ENCODE data around the gene TICAM1. TPM values are rescaled to one million over a fixed set of nuclear protein-coding genes. Genes with fewer than 3 reads are reported as not detected.
"Not testable (repeated sequence)": the region's sequence is repeated elsewhere in the genome, so short reads cannot be mapped to it uniquely, and the experiment has no call there.

Gene TICAM1
- total and polyA plus RNA-seq, 7 experiments from 2014 or later = 3.8 to 28.4 (median 14.3) TPM

DNA sequence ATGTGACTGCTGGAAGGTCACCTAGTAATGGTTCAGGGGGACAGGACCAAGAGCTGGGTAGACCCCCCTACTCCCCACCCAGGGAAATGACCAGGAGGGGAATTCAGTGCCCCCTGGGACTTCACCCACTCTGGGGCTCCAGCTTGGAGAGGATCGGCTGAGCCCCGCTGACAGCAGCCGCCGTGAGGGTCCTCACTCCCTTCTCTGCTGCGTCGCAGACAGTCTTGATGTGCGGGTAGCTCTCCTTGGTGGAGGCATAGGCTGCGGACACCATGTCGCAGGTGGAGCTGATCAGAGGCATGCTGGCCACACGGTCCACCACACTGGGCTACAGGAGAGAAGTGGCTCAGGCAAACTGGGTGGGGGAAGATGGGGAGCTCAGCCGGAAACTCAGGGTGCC is 28.2 kb upstream of the TICAM1 start:
- intact Hi-C loops (cut with micrococcal nuclease) = no loop called here
- H3K36me3 ChIP-seq (ENCODE audit: control insufficient read depth in 2 of 3, insufficient read depth in 3 of 3, low read length in 3 of 3) = peaks cover 0 to 42% (median 0%) of the 10 kb centered on the region in 3 experiments
- ChIA-PET CTCF (interaction anchor here (1.1 kb wide), 1 partner anchor 8 kb away, joined by 3 read pairs; no protein-coding TSS in a partner anchor), POLR2A (interaction anchor here (1.6 kb wide), 1 partner anchor 7 kb away, joined by 4 read pairs; the partner anchor contains the start of gene PLIN3)
- Mint-ChIP-seq H3K9me3 (no peaks in the 10 kb centered on the region), H3K27me3 (no peaks in the 10 kb centered on the region), H3K4me3 (no peak overlapping the region), H3K4me1 (no peaks in the 10 kb centered on the region), H3K27ac (no peak overlapping the region), H3K36me3 (peaks cover 0 to 4% (median 0%) of the 10 kb centered on the region in 5 donors)
- H3K27me3 ChIP-seq (ENCODE audit: control insufficient read depth in 2 of 2, insufficient read depth in 2 of 2, low read length in 2 of 2) = no peaks in the 10 kb centered on the region
- no peak for ATAC-seq
- H3K9me3 ChIP-seq (ENCODE audit: control insufficient read depth in 2 of 3, low read length in 3 of 3) = no peaks in the 10 kb centered on the region
- no peak for DNase-seq
- no peaks in the 10 kb centered on the region for H3K4me1 ChIP-seq (ENCODE audit: control insufficient read depth in 2 of 2, insufficient read depth in 2 of 2, low read length in 2 of 2)
- H3K4me3 ChIP-seq (ENCODE audit: low read length) = no peak overlapping the region
- no peak overlapping the region for H3K27ac ChIP-seq (ENCODE audit: low read depth, low read length)

DNA sequence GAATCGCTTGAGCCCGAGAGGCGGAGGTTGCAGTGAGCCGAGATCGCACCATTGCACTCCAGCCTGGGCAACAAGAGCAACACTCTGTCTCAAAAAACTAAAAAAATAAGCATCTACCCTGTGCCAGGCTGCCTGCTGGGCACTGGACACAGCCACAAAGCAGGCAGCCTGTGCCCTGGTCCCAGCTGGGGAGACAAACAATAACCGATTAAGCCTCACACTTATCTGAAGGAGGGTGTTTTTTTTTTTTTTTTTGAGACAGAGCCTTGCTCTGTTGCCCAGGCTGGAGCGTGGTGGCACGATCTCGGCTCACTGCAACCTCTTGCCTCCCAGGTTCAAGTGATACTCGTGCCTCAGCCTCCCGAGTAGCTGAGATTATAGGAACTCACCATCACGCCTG is 25.0 kb upstream of the TICAM1 start:
- H3K9me3 Mint-ChIP-seq; H3K27ac Mint-ChIP-seq; H3K27me3 ChIP-seq (ENCODE audit: control insufficient read depth in 2 of 2, insufficient read depth in 2 of 2, low read length in 2 of 2); DNase-seq; H3K4me3 Mint-ChIP-seq; H3K36me3 Mint-ChIP-seq; ATAC-seq; H3K4me1 Mint-ChIP-seq; H3K27ac ChIP-seq (ENCODE audit: low read depth, low read length); H3K9me3 ChIP-seq (ENCODE audit: control insufficient read depth in 2 of 3, low read length in 3 of 3); H3K4me3 ChIP-seq (ENCODE audit: low read length); intact Hi-C loops (cut with micrococcal nuclease); H3K4me1 ChIP-seq (ENCODE audit: control insufficient read depth in 2 of 2, insufficient read depth in 2 of 2, low read length in 2 of 2); H3K27me3 Mint-ChIP-seq: not testable (repeated sequence)
- CTCF ChIA-PET = interaction anchor here (7.4 kb wide), 1 partner anchor 47 kb away, joined by 109 read pairs; no protein-coding TSS in a partner anchor
- POLR2A ChIA-PET = interaction anchor here (0.7 kb wide), 1 partner anchor 26 kb away, joined by 3 read pairs; no protein-coding TSS in a partner anchor
- peaks cover 0 to 46% (median 0%) of the 10 kb centered on the region in 3 experiments for H3K36me3 ChIP-seq (ENCODE audit: control insufficient read depth in 2 of 3, insufficient read depth in 3 of 3, low read length in 3 of 3)

DNA sequence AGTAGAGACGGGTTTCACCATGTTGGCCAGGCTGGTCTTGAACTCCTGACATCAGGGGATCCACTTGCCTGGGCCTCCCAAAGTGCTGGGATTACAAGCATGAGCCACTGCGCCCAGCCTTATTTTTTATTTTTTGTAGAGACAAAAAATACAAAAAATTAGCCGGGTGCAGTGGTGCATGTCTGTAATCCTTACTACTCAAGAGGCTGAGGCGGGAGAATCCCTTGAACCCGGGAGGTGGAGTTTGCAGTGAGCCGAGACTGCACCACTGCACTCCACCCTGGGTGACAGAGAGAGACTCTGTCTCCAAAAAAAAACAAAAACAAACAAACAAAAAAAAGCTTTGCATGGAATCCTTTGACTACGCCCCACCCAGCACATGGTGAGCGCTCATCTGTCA is 22.0 kb upstream of the TICAM1 start:
- ATAC-seq; H3K27me3 Mint-ChIP-seq; H3K9me3 ChIP-seq (ENCODE audit: control insufficient read depth in 2 of 3, low read length in 3 of 3); H3K36me3 Mint-ChIP-seq; H3K4me1 Mint-ChIP-seq; DNase-seq; H3K9me3 Mint-ChIP-seq; H3K4me3 Mint-ChIP-seq; H3K4me3 ChIP-seq (ENCODE audit: low read length); intact Hi-C loops (cut with micrococcal nuclease); H3K27me3 ChIP-seq (ENCODE audit: control insufficient read depth in 2 of 2, insufficient read depth in 2 of 2, low read length in 2 of 2); H3K27ac Mint-ChIP-seq; H3K27ac ChIP-seq (ENCODE audit: low read depth, low read length); H3K4me1 ChIP-seq (ENCODE audit: control insufficient read depth in 2 of 2, insufficient read depth in 2 of 2, low read length in 2 of 2): not testable (repeated sequence)
- POLR2A ChIA-PET = interaction anchor here (1.2 kb wide), 1 partner anchor 57 kb away, joined by 3 read pairs; no protein-coding TSS in a partner anchor
- peaks cover 0 to 25% (median 0%) of the 10 kb centered on the region in 3 experiments for H3K36me3 ChIP-seq (ENCODE audit: control insufficient read depth in 2 of 3, insufficient read depth in 3 of 3, low read length in 3 of 3)
- CTCF ChIA-PET = interaction anchor here (0.6 to 7.4 kb wide), 4 partner anchors 29 to 62 kb away, joined by 4 to 109 read pairs (median 4); no protein-coding TSS in a partner anchor

DNA sequence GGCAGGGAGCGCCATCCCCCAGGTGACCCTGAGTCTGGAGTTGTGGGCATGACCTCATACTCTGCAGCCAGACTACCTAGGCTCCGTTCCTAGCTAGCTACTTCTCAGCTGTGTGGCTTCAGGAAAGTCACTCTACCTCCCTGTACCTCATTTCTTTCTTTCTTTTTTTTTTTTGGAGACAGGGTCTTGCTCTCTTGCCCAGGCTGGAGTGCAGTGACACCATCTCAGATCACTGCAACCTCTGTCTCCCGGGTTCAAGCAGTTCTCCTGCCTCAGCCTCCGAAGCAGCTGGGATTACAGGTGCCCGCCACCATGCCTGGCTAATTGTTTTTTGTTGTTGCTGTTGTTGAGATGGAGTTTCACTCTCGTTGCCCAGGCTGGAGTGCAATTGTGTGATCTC is 21.0 kb upstream of the TICAM1 start:
- Histone ChIP-seq H3K27ac (ENCODE audit: low read depth, low read length) (no peak overlapping the region), H3K4me1 (ENCODE audit: control insufficient read depth in 2 of 2, insufficient read depth in 2 of 2, low read length in 2 of 2) (no peaks in the 10 kb centered on the region), H3K27me3 (ENCODE audit: control insufficient read depth in 2 of 2, insufficient read depth in 2 of 2, low read length in 2 of 2) (no peaks in the 10 kb centered on the region), H3K36me3 (ENCODE audit: control insufficient read depth in 2 of 3, insufficient read depth in 3 of 3, low read length in 3 of 3) (peaks cover 0 to 29% (median 0%) of the 10 kb centered on the region in 3 experiments), H3K4me3 (ENCODE audit: low read length) (no peak overlapping the region), H3K9me3 (ENCODE audit: control insufficient read depth in 2 of 3, low read length in 3 of 3) (no peaks in the 10 kb centered on the region)
- H3K36me3 Mint-ChIP-seq = peaks cover 0 to 9% (median 0%) of the 10 kb centered on the region in 5 donors
- no peaks in the 10 kb centered on the region for H3K27me3 Mint-ChIP-seq
- POLR2A ChIA-PET = no interaction called here
- no peak overlapping the region for H3K27ac Mint-ChIP-seq
- intact Hi-C loops (cut with micrococcal nuclease) = no loop called here
- ATAC-seq = no peak
- CTCF ChIA-PET = interaction anchor here (0.7 to 7.4 kb wide), 7 partner anchors 15 to 1075 kb away, joined by 3 to 109 read pairs (median 4); partner anchors contain the start of gene PLIN3
- H3K4me1 Mint-ChIP-seq = peaks cover 0 to 5% (median 0%) of the 10 kb centered on the region in 7 donors
- no peaks in the 10 kb centered on the region for H3K9me3 Mint-ChIP-seq
- no peak overlapping the region for H3K4me3 Mint-ChIP-seq
- no peak for DNase-seq

DNA sequence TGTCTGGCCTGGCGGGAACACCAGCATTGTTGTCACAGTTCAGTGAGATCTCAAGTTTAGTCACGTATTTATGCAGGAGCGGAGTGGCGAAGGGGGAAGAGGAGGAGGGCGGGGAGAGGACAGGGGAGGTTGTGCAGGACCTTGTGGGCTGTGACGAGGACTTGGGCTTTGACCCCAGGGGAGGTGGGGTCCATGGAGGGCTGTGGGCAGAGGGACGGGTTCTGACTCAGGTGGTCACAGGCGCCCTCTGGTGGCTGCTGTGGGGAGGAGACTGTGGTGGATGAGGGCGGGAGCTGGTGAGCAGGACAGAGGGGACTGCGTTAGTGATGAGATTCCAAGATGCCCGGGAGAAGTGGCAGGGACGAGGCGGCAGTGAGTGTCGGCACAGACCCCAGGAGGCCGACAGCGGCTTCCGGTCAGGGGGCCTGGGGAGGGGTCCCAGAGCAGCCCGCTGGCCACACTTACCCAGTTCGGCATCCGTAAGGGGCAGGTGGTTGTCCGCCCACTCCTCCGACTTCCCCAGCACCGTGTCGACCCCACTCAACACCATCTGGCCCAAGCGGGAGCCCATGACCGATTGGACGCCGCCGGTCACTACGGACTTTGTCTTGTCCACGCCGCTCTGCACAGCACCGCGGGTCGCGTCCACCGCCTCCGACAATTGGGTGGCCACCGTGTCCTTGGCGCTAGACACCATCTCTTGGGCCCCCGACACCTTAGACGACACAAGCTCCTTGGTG is 20.2 kb upstream of the TICAM1 start:
- Mint-ChIP-seq H3K9me3 (no peaks in the 10 kb centered on the region), H3K27ac (peak overlapping the region in 2 of 9 donors; percentile 31 to 54), H3K4me1 (peaks cover 0 to 5% (median 0%) of the 10 kb centered on the region in 7 donors), H3K36me3 (peaks cover 0 to 10% (median under 1%) of the 10 kb centered on the region in 5 donors), H3K4me3 (no peak overlapping the region), H3K27me3 (no peaks in the 10 kb centered on the region)
- ChIA-PET CTCF (interaction anchor here (0.7 to 7.4 kb wide), 11 partner anchors 8 to 1075 kb away, joined by 3 to 109 read pairs (median 4); partner anchors contain the start of gene PLIN3), POLR2A (interaction anchor here (0.7 to 1.5 kb wide), 2 partner anchors 39 to 42 kb away, joined by 3 to 4 read pairs; no protein-coding TSS in a partner anchor)
- H3K27me3 ChIP-seq (ENCODE audit: control insufficient read depth in 2 of 2, insufficient read depth in 2 of 2, low read length in 2 of 2) = no peaks in the 10 kb centered on the region
- intact Hi-C loops (cut with micrococcal nuclease) = loop anchor here (1.0 kb wide), 1 partner anchor 42 kb away; no protein-coding TSS in a partner anchor
- H3K27ac ChIP-seq (ENCODE audit: low read depth, low read length) = no peak overlapping the region
- no peaks in the 10 kb centered on the region for H3K9me3 ChIP-seq (ENCODE audit: control insufficient read depth in 2 of 3, low read length in 3 of 3)
- ATAC-seq (peak; percentile 94), DNase-seq (peak; percentile 52 to 79 (median 67))
- peaks cover 0 to 26% (median 0%) of the 10 kb centered on the region in 3 experiments for H3K36me3 ChIP-seq (ENCODE audit: control insufficient read depth in 2 of 3, insufficient read depth in 3 of 3, low read length in 3 of 3)
- no peaks in the 10 kb centered on the region for H3K4me1 ChIP-seq (ENCODE audit: control insufficient read depth in 2 of 2, insufficient read depth in 2 of 2, low read length in 2 of 2)
- H3K4me3 ChIP-seq (ENCODE audit: low read length) = no peak overlapping the region

DNA sequence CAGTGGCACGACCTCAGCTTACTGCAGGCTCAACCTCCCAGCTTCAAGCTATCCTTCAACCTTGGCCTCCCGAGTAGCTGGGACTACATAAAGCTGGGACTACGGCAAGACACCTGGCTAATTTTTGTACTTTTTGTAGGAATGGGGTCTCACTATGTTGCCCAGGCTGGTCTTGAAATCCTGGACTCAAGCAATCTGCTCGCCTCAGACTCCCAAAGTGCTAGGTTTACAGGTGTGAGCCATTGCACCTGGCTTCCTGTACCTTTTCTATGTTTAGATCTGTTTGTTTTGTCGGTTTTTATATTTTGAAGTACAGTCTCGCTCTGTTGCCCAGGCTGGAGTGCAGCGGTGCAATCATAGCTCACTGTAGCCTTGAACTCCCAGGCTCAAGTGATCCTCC is 17.5 kb upstream of the TICAM1 start:
- ATAC-seq (no peak), DNase-seq (no peak)
- ChIA-PET POLR2A (no interaction called here), CTCF (interaction anchor here (0.9 to 7.4 kb wide), 3 partner anchors 32 to 43 kb away, joined by 3 to 109 read pairs (median 4); no protein-coding TSS in a partner anchor)
- Mint-ChIP-seq H3K9me3 (no peaks in the 10 kb centered on the region), H3K4me1 (peaks cover 0 to 5% (median 0%) of the 10 kb centered on the region in 7 donors), H3K27ac (no peak overlapping the region), H3K36me3 (peaks cover 0 to 17% (median 4%) of the 10 kb centered on the region in 5 donors), H3K27me3 (no peaks in the 10 kb centered on the region), H3K4me3 (no peak overlapping the region)
- Histone ChIP-seq H3K27ac (ENCODE audit: low read depth, low read length) (no peak overlapping the region), H3K27me3 (ENCODE audit: control insufficient read depth in 2 of 2, insufficient read depth in 2 of 2, low read length in 2 of 2) (no peaks in the 10 kb centered on the region), H3K4me3 (ENCODE audit: low read length) (no peak overlapping the region), H3K9me3 (ENCODE audit: control insufficient read depth in 2 of 3, low read length in 3 of 3) (no peaks in the 10 kb centered on the region), H3K4me1 (ENCODE audit: control insufficient read depth in 2 of 2, insufficient read depth in 2 of 2, low read length in 2 of 2) (no peaks in the 10 kb centered on the region), H3K36me3 (ENCODE audit: control insufficient read depth in 2 of 3, insufficient read depth in 3 of 3, low read length in 3 of 3) (peaks cover 0 to 23% (median 0%) of the 10 kb centered on the region in 3 experiments)
- intact Hi-C loops (cut with micrococcal nuclease) = no loop called here

Data from naive thymus-derived CD4-positive, alpha-beta T cell (primary cell).